HTR-8/SVneo (cell line): ENCODE results near the gene DYNLRB2.

Experiments used
- DNase-seq: peaks from one replicate; pipeline ENCODE4 v3.0.0; 2011; ENCODE audit warnings: low spot score, mixed read lengths; ENCODE audit not compliant: insufficient read length
- FAIRE-seq: peaks from 2 replicates; lab custom pipeline; 2011; peaks lifted over from hg19 to GRCh38; lab: Jason Lieb, UNC

DYNLRB2 gene

DNA sequence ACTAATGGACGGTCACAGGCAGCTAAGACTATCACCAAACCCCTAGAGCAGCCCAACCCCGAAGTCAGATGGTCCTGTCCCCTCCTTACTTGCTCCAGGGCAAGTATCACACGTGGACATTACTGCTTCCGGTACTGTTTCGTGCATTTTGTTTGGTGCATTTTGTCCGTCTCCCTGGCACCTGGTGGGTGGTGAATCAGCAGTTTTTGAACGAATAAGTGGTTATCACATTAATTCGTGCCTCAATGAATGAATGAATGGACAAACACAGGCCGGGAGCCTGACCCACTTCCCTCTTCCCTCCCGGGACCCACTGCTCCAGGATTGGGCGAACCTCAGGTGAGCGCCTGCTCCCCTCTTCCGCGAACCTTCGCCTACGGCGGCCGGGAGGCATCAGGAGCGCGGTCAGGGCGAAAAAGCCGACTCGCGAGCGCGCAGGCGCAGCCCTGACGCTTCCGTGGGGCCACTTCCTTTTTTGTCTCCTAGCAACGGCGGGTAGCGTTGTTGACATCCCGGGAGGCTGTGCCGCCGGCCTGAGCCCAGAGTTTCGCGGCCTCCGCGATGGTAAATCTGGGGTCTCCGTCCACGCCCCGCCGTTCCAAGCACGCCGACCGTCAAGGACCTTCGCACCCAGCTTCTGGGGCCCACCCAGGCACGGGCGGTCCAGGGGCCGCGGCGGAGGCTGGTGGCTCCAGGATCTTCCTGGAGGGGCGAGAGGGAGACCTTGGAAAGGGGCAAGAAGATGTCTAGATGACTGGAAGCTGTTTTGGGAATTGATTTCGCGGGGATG is at the start of gene DYNLRB2:
TSS of gene DYNLRB2 (plus strand) at position 478 of the 790 bp plus-strand sequence. CDS start at position 562, 84 bp downstream.
- FAIRE-seq, result peak; percentile 98
- peak; percentile 94 for DNase-seq

- DNase-seq, result no peak
- peak; percentile 64 for FAIRE-seq
These were observed 40.5 kb upstream of the DYNLRB2 start for GRCh38 chr16:80500116-80500859.

- no peak for FAIRE-seq
- DNase-seq, result no peak
These were observed 39.8 kb upstream of the DYNLRB2 start for GRCh38 chr16:80500961-80501525.

- no peak for FAIRE-seq
These were observed 37.7 kb upstream of the DYNLRB2 start for GRCh38 chr16:80503107-80503506.

DNA sequence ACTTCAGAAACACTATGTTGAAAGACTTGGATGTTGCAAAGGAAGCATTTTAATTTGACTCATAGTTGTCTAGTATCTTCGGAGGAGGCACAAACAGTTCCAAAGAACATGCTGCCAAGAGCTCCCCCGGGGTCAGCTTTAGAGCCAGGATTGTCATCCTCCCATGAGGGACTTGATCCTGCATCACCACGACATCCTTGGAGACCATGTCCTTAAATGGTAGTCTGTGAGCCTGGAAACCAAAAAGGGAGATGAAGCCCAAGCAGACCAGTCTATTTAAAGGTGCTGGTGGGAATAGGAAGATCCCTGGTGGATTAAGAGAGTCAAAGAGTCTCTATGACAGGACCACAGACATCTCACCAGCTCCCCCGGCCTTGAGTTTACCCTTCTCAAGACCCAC is 33.3 kb upstream of the DYNLRB2 start:
- no peak for DNase-seq
- no peak for FAIRE-seq

More at GRCh38 chr16:80503107-80503506, 37.7 kb upstream of the DYNLRB2 start:
- DNase-seq, result no peak

GRCh38 chr16:80509872-80510271 is 30.9 kb upstream of the DYNLRB2 start:
- no peak for DNase-seq
- FAIRE-seq, result no peak

DNA sequence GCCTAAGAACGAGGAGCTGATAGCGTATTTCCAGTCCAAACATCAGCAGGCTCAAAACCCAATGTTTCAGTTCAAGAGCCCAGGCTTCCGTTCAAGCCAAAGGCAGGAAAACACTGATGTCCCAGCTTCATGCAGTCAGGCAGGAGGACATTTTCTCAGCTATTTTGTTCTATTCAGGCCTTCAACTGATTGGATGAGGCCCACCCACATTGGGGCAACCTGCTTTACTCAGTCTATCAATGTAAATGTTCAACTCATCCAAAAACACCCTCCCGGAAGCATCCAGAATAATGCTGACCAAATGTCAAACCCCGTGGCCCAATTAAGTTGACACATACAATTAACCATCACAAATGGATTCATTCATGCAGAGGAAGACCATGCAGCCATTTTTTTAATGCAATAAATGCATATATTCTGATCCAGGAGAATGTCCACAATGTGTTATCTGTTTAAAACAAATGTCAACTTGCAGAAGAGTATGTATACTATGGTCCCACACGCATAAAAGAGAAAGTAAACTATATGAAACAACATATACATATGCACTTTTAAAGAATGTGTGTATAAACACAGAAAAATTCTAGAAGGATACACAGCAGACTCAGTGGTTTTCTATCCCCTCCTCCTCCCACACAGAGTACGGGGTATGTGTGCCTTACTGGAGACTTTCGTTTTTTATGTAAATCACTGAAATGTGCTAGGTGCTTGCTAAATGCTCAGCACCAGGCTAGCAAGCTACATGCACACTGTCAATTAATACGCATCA is 28.8 kb upstream of the DYNLRB2 start:
- FAIRE-seq (peak; percentile 49), DNase-seq (no peak)

GRCh38 chr16:80512593-80512853 is 28.3 kb upstream of the DYNLRB2 start:
- FAIRE-seq (no peak), DNase-seq (no peak)

DNA sequence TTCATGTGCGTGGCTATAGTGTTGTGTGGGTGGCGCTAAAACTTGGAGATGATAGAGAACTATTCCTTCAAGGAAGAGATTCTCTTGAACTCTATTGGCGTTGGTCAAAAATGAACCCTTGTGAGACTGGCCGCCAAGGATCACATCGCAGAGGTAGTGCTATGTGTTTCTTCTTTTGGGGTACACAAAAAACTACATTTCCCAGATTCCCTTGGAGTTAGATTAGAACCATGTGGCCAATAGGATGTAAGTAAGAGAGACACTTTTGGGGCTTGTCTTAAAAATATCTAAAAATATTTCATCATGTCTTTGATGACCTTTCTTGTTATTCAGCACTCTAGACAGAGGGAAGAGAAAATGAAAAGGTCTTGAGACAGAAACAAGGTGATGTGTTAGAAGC is 25.4 kb upstream of the DYNLRB2 start:
- DNase-seq (no peak), FAIRE-seq (no peak)

DNA sequence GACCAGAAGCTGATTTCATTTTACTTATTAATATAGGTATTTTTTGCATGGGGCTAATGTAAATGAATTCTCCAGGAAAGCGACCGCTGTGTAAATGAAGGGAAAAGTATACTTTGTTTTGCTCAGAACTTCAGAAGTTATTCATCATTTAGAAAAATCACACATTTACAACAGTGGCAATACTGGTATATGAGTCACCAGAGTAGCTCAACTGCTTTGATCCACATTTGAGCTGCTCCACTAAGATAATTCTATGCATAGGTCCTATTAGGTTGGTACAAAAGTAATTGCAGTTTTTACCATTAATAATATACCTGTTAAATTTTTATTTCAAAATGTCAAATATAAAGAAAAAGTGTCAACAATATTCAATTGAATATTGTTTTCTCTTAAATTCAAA is 22.9 kb upstream of the DYNLRB2 start:
- no peak for DNase-seq
- no peak for FAIRE-seq

GRCh38 chr16:80518436-80518835 is 22.4 kb upstream of the DYNLRB2 start:
- DNase-seq (no peak), FAIRE-seq (no peak)

DNA sequence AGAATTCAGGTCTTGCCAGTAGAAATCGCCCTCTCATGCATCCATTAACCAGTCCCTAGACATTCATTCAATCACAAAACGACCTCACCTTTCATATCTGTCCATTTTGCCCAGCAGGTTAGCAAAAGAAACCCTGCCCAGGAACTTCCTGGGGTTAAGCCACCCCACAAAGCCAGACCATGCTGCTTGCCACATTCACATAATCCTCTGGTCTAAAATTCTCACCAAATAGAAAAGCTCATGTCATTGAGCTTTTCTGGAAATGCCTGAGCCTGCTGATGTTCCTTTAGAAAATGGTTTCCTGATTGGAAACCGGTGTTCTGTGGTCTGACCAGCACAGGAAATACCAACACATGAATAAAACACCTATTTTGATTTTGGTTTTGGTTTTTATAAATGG is 21.6 kb upstream of the DYNLRB2 start:
- FAIRE-seq, result no peak
- DNase-seq, result no peak

DNA sequence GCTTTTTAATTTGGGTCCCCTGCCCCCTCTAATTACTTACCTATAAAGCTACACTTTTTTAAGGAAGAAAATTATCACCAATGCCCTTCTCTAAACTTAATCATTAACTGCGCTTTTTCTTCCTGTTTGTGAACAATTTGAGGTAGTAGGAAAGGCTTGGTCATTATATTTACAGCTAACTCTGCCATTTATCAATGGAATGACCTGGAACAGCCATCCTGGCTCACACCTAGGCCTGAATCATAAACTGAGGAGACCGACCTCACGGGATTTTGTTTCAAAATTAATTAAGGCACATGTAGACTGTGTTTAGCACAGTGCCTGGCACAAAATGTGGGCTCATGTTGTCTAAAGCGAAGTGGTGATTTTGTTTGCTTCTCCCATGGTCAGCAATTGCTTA is 15.4 kb upstream of the DYNLRB2 start:
- FAIRE-seq, result no peak
- no peak for DNase-seq

- DNase-seq (peak; percentile 53), FAIRE-seq (no peak)
These were observed 14.3 kb upstream of the DYNLRB2 start for GRCh38 chr16:80526418-80527061.

DNA sequence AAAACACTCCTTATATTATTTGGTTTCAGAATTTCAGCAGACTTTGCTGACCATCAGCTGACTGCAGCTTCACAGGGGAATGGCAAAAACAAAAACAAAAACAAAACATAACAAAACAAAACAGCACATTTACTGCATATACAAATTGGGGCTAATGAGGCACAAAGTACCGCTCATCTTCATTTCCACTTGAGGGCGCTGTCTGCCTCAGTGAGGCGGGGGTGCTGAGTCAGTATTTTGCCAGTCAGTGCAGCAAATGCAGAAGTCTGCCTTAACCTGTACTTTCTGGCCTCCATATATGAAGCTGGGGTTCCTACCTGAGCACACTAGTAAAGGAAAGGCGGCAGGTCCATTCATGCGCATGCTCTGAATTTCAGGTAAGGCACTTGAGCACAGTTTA is 13.5 kb upstream of the DYNLRB2 start:
- peak; percentile 89 for FAIRE-seq
- peak; percentile 48 for DNase-seq

DNA sequence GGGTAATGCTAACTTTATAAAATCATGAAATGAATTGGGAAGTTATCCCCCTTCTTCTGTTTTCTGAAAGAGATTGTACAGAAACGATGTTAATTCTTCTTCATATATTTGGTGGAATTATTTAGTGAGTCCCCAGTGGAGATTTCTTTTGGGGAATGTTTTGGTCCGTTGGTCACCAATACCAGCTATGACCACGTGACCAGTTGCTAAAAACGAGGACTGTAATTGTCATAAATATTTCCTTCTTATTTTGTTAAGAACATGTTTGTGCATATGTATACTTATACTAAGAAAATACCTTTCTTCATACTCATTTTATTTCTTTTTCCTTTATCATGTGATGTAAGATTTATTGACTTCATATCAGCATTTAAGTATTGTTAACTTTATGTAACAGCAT is 10.3 kb upstream of the DYNLRB2 start:
- FAIRE-seq (no peak), DNase-seq (no peak)

DNA sequence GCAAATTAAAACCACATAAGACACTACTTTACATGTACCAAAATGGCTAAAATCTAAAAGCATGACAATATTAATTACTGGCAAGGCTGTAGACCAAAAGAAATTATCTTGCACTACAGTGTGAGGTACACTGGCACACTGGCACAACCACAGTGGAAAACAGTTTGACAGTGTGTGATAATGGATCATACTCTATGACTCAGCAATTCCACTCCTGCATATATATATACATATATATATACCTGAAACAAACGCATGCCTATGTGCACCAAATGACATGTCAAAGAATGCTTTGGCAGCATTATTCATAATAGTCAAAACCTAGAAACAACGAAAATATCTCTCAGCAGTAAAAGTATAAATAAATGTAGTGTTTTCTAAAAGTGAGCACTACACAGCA is 4.6 kb upstream of the DYNLRB2 start:
- DNase-seq, result no peak
- FAIRE-seq, result no peak

- no peak for FAIRE-seq
- no peak for DNase-seq
These were observed 507 bp downstream of the DYNLRB2 start for GRCh38 chr16:80541306-80541694.

DNA sequence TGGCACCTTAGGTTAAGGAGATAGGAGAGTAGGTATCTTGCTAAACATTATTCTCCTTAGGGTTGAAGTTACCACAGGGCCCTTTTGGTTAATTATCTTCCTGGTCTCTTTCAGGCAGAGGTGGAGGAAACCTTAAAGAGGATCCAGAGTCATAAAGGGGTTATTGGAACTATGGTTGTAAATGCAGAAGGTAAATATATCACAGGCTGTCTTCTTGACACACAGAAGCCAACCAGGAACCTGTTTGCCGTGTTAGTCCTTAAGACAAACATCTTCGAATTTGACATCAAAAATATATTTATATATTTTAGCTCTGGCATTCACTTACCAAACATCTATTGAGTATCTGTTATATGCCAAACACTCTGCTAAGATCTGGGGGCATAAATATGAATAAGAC is 2.4 kb downstream of the DYNLRB2 start:
- DNase-seq, result no peak
- FAIRE-seq, result no peak

DNA sequence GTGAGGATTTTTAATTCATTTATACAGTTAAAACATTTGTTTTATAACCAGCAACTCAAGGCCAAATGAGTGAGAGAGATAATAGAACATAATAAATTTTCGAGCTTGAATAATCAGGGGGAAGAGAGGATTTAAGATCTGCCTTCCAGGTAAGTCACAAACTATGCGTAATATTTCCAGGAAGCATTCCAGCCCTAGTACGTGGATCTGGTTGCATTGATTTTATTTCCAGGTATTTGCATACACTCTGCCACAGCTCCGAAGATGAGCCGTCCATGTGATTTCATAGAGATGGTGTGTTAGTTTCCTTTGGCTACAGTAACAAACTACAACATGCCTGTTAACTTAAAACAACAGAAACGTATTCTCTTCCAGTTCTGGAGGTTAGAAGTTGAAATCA is 3.5 kb downstream of the DYNLRB2 start:
- DNase-seq, result no peak
- FAIRE-seq, result peak; percentile 48
